GM18498 (cell line): Measurements from ENCODE around the gene RPS5.
"Not testable (repeated sequence)": the region's sequence is repeated elsewhere in the genome, so short reads cannot be mapped to it uniquely, and the experiment has no call there.

Source experiments
- ATAC-seq: cut with Tn5 transposase; IDR thresholded peaks from one replicate; pipeline ENCODE4 v1.9.1; 2021; ENCODE audit warnings: mild to moderate bottlenecking, moderate library complexity; ENCODE audit not compliant: unreplicated experiment

RPS5 gene

GRCh38 chr19:58400916-58401839 lies 14.1 kb downstream of the RPS5 start:
- peak; percentile 98 for ATAC-seq

GRCh38 chr19:58401840-58402421 lies 14.9 kb downstream of the RPS5 start:
- no peak for ATAC-seq

- not testable (repeated sequence) for ATAC-seq
Observed at GRCh38 chr19:58403920-58404478, 16.9 kb downstream of the RPS5 start.

- no peak for ATAC-seq
Observed at GRCh38 chr19:58406818-58407657, 20.0 kb downstream of the RPS5 start.

- ATAC-seq, result no peak
Observed at GRCh38 chr19:58407658-58408151, 20.6 kb downstream of the RPS5 start.

- ATAC-seq, result peak; percentile 93
Observed at GRCh38 chr19:58408152-58409009, 21.3 kb downstream of the RPS5 start, which contains the start of gene ZNF584. TSS of gene ZNF584 (plus strand) at chr19:58408649. CDS start at chr19:58409148, 499 bp downstream.

GRCh38 chr19:58409010-58409790 lies 22.1 kb downstream of the RPS5 start:
- ATAC-seq, result peak; percentile 3

GRCh38 chr19:58416604-58417003 lies 29.5 kb downstream of the RPS5 start:
- no peak for ATAC-seq

GRCh38 chr19:58417071-58417470 lies 30.0 kb downstream of the RPS5 start:
- ATAC-seq, result no peak

- no peak for ATAC-seq
Observed at GRCh38 chr19:58428617-58429016, 41.5 kb downstream of the RPS5 start.

- ATAC-seq, result no peak
Observed at GRCh38 chr19:58429745-58430144, 42.7 kb downstream of the RPS5 start.

- ATAC-seq, result no peak
Observed at GRCh38 chr19:58434217-58434616, 47.1 kb downstream of the RPS5 start.

GRCh38 chr19:58439576-58440554 lies 52.8 kb downstream of the RPS5 start, which contains the start of gene ZNF132:
TSS of gene ZNF132 (minus strand) at chr19:58440153. CDS start at chr19:58439821, 332 bp downstream.
- ATAC-seq, result peak; percentile 94

- ATAC-seq, result no peak
Observed at GRCh38 chr19:58440556-58440955, 53.5 kb downstream of the RPS5 start.

GRCh38 chr19:58442986-58443385 lies 55.9 kb downstream of the RPS5 start:
- ATAC-seq, result not testable (repeated sequence)
